Stimulated activated CD4-positive, alpha-beta T cell treated with anti-CD3 and anti-CD28 coated beads, Interleukin-1b, Interleukin-23, amount 100 ng/mL, for 24 hours (primary cell): ENCODE results near the gene ADPRHL1.
"Not testable (repeated sequence)": the region's sequence is repeated elsewhere in the genome, so short reads cannot be mapped to it uniquely, and the experiment has no call there.

Source experiments
- DNase-seq, 4 experiments: peaks; one replicate each; pipeline ENCODE4 v3.0.0-alpha.2; 2020; ENCODE audit warnings: low read depth in 4 of 4, low spot score in 1 of 4

ADPRHL1 gene

DNA sequence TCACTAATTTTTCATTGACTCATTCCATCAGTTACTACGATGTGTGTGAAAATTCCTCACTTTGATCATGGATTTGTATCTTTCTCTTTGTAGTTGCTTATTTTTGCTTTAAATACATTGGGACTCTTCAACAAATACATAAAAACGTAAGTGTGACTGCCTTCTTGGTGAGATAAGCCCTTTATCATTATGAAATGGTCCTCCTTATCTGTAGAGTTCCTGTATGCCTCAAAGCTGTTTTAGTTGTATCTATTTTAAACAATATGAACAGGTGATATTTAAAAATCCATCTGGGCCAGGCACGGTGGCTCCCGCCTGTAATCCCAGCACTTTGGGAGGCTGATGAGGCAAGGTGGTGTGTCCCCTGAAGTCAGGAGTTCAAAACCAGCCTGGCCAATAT is 25.9 kb upstream of the ADPRHL1 start:
- DNase-seq = no peak

DNA sequence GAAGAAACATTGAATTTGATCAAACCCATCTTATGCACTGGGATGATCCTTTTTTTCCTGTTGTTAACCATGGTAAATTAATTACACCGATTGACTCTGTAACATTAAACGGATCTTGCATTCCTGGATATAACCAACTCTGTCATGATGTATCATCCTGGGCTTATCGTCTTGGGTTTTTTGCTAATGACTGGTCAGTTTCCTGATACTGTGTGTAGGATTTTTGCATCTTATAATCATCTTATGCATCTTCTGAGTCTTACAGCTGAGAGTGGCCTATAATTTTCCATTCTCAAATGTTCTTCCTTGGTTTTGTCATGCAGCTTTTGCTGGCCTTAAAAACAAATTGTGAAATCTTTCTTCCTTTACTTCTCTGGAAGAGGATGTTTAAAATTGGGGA is 24.4 kb upstream of the ADPRHL1 start:
- no peak for DNase-seq

DNA sequence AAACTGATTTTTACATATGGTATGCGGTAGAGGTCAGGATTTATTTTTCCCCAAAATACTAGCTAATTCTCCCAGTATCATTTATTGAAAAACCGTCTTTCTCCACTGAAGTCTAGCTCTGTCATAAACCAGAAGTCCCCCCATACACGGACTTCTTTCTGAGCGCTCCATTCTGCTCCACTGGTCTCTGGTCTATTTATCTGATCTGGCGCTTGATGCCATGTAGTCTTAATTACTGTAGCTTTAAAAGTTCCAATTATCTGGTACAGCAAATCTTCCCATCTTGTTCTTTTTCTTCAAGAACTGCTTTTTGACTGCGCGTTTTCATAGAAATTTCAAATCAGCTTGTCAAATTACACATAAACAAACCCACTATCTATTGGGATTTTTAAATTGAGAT is 23.5 kb upstream of the ADPRHL1 start:
- DNase-seq = no peak

DNA sequence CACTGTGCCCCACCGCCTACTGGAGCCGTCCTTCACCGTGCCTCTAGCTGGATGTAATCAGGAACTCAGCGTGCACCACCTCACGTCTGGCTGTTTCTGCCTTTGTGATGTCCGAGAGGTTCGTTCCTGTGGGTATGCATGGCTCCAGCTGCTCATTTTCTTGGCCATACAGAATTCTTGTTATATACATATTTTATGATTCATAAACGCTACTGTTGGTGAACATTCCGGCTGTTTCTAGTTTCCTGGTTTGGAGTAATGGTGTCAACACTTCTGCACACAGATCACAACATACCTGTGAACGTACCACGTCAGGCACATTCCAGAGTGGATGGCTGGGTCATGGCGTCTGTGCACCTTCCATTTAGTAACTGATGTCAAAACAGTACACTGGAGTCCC is 22.6 kb upstream of the ADPRHL1 start:
- DNase-seq = no peak

DNA sequence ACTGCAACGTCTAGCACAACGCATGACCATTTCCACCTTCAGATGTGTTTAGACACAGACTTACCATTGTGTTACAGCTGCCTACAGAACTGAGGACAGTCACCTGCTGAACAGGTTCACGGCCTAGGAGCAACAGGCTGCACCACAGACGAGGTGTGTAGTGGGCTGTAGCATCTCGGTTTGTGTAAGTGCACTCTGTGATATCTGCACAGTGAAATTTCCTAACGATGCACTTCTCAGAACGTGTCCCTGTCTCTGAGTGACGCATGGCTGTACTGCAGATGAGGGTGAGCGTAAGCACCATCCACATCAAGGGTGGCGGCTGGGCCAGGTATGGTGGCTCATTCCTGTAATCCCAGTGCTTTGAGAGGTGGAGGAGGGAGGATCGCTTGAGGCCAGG is 22.0 kb upstream of the ADPRHL1 start:
- DNase-seq = no peak

DNA sequence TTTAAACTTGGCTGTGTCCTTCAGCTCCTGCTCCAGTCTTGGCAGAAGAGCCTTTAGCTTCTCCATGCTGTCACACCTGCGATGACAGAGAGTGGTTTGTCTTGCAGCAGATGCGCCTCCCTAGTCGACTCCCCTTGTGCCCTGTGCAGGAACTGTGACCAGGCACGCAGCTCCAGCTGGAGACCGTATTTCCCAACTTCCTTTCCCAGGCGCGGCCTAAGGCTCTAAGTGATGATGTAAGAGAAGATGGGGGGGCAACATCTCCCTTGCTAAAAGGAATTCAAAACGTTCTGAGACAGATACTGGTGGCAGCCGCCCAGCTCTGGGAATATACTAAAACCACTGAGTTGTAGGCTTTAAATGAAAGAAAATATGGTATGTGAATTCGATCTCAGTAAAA is 20.9 kb upstream of the ADPRHL1 start:
- no peak for DNase-seq

DNA sequence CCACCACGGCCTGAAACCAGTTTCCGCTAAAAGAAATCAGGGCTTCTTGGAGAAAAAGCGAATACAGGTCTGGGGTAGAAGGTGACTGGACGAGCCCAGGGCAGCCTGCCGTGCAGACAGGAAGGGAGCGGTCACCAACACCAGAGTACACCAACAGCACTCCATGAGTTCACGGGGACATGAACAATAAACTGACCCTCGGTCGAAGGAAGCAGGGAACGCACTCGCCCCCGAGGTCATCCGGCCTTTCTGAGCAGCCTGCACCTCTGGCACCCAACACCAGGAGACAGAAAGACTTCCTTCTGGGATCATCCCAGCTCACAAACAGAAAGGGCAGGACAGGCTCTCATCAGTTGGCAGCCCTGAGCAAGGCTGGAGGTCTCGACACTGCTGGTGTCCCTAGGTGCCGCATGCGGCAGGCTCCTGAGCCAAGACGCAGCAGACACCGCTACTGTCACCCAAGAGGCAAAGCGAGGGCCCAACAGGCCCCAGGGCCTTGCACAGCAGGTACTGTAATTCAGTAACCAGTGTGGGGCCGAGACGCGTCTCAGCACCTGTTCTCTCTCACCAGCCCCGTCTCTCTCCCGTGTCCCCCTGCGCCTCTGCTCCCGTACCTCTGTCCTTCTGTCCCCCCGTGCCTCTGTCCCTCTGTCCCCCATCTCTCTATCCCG is 19.2 kb upstream of the ADPRHL1 start:
- no peak for DNase-seq

DNA sequence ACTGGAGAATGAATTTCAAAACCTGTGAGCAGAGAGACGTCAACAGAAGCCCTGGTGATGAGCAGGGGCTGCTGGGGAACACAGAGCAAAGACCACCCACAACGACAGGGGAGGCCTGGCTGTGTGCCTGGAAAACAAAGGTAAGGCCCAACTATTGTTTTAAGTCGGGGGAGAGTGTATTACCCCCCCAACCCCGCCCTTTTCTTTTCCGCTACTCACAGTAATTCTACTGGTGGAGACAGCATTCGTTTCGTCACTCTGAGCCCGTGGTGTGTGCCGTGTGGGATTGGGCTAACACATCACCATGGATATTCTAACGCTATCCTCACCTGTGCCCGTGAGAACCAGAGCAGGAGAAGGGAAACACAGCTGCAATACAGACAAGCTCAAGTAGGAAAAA is 18.6 kb upstream of the ADPRHL1 start:
- DNase-seq = no peak

DNA sequence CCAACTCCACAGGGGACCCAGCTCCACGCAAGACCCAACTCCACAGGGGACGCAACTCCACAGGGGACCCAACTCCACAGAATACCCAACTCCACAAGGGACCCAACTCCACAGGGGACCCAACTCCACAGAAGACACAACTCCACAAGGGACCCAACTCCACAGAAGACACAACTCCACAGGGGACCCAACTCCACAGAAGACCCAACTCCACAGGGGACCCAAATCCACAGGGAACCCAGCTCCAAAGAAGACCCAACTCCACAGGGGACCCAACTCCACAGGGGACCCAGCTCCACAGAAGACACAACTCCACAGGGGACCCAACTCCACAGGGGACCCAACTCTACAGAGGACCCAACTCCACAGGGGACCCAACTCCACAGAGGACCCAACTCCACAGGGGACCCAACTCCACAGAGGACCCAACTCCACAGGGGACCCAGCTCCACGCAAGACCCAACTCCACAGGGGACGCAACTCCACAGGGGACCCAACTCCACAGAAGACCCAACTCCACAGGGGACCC is 17.4 kb upstream of the ADPRHL1 start:
- not testable (repeated sequence) for DNase-seq

DNA sequence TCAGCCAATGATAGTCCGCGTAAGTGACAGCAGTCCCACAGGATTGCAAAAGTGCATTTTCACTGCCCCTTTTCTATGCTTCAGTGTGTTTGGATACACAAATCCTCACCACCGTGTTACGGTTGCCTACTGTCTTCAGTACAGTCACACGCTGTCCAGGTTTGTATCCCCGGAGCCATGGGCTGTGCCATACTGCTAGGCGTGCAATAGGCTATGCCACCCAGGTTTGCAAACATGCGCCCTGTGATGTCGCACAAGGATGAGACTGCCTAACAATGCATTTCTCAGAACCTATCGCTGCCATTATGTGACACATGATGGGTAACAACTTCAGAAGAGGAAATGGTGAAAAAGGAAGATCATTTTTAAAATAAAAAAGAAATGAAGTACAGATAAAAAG is 16.8 kb upstream of the ADPRHL1 start:
- DNase-seq = no peak

DNA sequence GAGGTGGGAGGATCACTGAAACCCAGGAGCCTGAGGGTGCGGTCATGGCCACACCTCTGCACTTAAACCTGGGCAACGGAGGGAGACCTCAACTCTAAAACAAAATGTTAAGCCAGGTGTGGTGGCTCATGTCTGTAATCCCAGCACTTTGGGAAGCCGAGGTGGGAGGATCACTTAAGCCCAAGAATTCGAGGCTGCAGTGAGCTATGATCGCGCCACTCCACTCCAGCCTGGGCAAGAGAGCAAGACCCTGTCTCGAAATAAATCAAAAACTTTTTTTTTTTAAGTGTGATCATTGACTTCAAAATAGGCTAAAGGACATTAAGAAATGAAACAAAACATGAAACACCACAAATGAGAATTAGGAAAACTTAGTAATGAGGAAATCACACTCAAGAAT is 16.3 kb upstream of the ADPRHL1 start:
- DNase-seq = no peak

DNA sequence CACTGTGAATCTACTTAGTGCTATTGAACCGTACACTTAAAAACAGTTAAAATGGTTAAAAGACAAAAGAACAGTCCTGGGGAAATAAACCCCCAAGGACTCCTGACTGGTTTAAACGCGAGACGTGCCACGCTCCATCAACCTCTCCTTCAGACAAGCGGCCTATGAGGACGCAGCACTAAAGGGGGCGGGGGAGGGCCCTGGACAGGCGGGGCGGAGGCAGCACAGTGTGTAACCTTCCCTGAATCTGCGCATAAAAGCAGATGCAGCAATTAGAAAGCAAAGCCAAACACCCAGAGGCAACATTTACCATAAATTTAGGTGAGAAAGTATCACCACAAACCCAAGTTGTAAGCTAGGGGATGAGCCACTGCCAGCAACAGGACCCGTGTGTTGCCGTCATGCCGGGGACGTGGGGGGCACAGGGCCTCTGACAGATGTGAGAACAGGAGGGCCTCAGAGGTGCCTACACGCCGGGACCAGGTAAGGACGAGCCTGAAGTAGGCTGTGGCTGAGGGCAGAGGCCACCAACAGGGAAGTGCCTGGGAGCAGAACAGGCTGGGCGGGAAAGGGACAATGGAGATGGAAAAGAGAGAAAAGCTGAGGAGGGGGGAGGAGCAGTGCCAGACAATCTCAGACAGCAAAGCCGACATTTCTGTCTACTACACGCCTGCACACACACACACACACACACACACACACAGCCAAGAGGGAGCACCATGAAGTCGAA is 15.3 kb upstream of the ADPRHL1 start:
- DNase-seq = no peak

DNA sequence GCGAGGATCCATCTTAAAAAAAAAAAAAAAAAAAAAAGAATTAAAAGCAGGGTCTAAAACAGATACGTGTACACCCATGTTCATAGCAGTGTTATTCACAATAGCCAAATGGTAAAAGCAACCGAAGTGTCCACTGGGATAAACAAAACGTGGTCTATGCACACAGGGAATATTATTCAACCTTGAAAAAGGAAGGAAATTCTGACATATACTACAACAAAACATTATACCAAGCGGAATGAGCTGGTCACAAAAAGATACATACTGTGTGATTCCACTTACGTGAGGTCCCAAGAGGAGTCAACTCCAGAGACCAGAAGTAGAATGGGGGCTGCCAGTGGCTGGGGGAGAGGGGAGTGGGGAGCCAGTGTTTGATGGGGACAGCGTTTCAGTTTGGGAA is 14.7 kb upstream of the ADPRHL1 start:
- DNase-seq = no peak

DNA sequence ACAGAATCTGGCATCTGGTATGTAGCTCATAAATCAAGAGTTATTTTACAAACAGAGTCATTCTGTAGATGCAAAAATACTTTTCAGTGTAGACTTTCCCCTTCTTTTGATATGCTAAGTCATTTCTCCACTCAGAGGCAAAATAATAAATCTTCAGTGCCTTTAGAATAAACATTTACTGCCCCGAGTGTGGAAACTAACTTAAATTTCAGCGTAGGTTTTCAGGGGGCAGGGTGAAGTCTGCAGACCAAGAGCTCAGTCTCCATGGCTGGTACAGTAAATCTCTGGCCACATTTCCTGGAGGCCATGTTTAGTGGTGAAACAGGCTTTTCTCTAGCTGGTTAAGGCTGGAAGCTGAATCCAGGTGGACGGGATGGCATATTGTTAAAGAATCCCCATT is 13.1 kb upstream of the ADPRHL1 start:
- no peak for DNase-seq

DNA sequence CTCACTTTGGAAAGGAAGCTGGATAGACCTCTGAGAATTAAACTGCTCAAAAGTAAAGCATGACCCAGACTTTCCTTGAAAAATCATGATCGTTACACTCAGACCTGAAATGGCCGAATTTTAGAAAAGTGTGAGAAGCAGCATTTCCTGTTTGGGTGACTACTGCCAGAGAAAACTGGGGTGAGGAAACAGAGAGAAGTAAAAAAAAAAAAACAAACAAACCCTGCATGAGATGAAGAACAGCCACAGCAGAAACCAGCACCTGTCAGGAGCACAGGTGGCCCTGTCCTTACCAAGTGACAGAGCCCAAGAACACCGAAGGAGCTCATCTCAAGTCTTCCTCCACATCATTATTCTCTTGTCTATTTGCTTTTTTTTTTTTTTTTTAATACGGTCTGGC is 12.0 kb upstream of the ADPRHL1 start:
- DNase-seq = no peak

DNA sequence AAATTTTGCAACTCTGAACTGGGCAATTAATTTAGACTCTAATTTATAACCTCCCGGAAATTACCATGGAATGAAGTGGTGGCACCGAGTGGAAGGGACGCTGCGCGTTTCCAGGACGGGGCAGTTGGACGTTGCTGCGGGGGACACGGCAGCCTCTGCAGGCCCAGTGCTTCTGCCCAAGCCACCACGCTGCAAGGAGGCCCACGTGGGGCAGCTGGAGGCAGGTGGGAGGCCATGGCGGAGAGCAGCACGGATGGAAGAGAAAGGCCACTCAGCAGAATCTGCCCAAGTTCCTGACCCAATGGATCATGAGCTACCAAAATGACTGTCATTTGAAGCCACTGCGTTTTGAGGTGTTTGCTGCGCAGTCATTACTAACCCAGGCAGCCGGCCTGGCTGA is 11.2 kb upstream of the ADPRHL1 start:
- no peak for DNase-seq

DNA sequence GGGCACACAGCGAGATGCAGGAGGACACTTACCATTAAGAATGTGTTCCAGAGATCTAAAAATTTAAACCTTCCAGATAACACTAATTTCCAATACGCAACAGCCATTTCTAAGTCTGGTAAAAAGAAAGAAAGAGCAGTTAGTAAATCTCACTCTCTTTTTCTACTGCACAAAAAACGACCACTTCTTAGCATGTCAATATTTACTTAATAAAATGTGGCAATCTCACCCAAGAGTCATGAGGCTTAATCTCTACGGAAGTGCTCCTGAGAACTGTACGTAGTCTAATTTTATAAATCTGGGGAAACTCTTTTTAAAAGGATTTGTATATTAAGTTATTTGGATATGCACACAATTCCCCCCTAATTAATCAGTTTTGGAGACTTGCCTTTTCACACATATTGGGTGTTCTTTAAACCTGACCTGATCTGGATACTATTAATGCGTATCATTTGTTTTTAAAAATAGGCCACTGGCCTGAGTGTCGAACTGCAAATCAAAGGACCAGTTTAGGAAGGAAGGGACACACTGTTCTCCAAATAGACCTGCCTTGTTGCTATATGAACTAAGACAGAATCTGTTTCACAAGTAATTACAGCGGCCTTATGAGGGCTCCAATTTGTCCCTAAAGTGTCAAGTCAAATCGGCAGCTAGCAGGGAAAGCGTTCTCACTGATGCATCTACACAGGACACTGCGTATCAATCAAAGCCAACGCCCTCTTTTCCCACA is 7.9 kb upstream of the ADPRHL1 start:
- DNase-seq = no peak

DNA sequence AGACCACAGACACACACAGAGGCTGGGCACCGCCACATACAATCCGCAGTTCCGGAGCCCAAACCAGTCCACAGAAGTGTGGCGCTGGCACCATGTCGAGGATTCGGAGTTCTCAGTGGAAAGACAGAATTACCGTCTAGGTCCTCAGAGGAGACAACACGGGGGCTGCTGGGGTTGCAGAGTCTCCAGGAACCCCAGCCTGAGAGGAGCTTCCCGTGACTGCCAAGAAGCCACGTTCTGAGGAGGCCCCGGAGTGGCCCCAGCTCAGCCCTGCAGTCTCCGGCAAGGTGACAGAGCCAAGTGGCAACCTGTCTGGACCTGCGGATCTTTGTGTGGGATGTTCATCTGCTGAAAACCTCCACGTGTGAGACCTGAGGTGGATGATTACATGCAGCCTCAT is 7.3 kb upstream of the ADPRHL1 start:
- DNase-seq = no peak

DNA sequence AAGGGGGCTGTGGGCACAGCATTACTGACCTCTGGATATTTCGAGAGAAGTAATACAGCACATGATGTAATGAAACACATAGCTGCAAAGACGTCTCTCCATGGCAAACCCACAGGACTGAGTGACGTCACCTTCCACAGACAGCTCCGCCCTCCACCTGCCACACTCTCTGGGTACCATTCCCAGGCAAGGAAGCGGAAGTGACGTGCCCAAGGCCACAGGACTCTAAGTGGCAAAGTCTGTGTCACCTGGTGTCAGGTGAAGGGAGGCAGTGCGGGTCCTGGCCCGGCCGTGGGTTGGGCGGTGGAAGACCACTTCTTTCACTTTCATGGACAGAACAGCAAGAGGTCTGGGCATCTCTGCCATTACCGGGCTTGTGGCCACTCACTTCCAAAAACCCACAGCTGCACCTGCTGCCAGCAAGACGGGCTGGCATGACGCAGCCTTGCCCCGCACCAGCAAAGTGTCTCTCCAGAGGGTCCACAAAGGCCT is 6.8 kb upstream of the ADPRHL1 start:
- DNase-seq = no peak

DNA sequence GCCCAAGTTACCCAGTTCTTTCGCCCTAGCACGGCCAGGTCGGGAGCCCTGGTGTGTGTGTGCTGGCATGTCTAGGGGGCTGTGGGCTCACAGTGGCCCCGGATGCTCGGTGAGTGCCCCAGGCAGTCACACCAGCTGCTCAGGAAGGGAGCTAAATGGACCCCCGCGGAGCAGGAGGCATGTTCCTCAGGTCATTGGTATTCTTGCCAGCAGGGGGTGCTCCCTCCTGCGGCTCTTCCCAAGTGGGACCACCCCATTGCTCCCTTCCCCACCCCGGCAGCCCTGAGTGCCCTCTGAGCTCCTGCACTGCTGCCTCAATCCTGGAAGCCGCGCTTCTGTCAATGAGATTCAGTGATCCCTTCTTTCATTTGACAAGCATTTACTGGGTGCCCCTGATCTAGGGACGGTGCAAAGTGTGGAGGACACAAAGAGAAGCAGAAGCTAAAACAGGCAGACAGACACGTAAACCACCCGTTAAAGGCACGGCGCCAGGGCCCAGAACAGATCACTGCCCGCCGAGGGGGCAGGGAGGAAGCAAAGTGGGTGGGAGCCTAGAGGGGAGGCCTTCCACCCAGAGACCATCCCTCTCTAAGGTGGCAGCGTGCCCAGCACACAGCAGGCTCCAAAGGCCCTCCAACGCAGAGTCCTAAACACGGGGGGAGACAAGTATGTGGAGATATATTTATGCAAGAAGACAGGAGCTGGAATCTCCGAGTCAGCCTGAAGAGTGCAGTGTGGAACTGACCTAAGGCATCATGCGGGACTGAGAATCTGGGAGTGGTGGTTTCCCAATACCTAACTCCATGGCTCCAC is 5.2 kb upstream of the ADPRHL1 start:
- DNase-seq = no peak

DNA sequence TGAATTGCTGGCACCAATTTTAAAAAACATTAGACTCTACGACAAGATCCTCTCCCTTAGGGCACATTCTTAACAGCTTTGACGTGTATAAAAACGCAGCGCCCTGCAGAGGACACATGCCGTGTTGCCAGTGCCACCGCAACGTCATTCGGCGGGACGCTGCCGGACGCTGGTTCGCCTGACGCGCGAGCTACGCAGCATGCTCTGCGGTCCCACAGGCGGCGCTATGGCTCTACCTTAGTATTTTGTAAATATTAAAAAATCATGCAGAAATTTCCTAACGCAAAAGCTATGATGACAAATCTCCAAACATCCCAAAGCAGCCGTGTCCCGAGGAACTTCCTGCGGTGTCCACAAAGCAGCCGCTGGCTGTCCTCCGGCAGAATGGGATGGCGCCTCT is 4.2 kb upstream of the ADPRHL1 start:
- no peak for DNase-seq
